ENCODE measurements around the gene PON2. TPM values are rescaled to one million over a fixed set of nuclear protein-coding genes. Genes with fewer than 3 reads are reported as not detected.

The PON2 gene
- total RNA-seq, 2 donors from 2014 or later, result 89.8 to 99.4 TPM

DNA sequence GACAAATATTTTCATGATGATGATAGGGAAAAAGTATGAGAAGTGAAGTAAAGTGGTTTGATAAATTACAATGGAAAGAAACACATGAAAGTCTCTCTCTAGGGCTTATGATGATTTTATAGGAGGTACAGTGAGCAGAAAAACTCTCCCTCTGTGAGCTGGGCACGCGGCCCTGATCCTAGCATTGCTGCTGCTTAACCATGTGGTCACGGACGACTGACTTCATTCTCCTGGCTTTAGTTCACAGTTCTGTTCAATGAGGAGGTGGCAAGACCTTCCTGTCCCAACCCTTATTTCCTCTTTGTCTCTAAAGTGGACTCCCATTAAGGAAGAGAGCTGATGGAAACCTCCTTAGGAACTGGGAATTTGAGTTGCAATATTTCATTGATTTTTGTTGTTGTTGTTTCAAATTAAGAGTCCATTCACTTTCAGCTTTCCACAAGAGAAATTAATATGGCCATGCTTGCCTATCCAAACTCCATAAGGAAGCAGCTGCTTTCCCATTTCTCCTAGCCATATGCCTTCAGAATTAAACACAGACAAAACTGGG, 30.4 kb downstream of the PON2 start:
- TF ChIP-seq, protein P1, sequence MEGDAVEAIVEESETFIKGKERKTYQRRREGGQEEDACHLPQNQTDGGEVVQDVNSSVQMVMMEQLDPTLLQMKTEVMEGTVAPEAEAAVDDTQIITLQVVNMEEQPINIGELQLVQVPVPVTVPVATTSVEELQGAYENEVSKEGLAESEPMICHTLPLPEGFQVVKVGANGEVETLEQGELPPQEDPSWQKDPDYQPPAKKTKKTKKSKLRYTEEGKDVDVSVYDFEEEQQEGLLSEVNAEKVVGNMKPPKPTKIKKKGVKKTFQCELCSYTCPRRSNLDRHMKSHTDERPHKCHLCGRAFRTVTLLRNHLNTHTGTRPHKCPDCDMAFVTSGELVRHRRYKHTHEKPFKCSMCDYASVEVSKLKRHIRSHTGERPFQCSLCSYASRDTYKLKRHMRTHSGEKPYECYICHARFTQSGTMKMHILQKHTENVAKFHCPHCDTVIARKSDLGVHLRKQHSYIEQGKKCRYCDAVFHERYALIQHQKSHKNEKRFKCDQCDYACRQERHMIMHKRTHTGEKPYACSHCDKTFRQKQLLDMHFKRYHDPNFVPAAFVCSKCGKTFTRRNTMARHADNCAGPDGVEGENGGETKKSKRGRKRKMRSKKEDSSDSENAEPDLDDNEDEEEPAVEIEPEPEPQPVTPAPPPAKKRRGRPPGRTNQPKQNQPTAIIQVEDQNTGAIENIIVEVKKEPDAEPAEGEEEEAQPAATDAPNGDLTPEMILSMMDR (IDR thresholded peaks at IDR 0.05), result no peak
- DNase-seq, result no peak
- Histone ChIP-seq H3K27ac (no peak overlapping the region), H3K9ac (ENCODE audit: low read depth in 2 of 2, low read length in 2 of 2) (no peak overlapping the region), H3K4me1 (no peaks in the 10 kb centered on the region), H3K27me3 (no peaks in the 10 kb centered on the region), H3K9me3 (no peaks in the 10 kb centered on the region), H3K4me3 (no peak overlapping the region), H3K36me3 (no peaks in the 10 kb centered on the region)
- intact Hi-C loops (cut with DNase I), result no loop called here

DNA sequence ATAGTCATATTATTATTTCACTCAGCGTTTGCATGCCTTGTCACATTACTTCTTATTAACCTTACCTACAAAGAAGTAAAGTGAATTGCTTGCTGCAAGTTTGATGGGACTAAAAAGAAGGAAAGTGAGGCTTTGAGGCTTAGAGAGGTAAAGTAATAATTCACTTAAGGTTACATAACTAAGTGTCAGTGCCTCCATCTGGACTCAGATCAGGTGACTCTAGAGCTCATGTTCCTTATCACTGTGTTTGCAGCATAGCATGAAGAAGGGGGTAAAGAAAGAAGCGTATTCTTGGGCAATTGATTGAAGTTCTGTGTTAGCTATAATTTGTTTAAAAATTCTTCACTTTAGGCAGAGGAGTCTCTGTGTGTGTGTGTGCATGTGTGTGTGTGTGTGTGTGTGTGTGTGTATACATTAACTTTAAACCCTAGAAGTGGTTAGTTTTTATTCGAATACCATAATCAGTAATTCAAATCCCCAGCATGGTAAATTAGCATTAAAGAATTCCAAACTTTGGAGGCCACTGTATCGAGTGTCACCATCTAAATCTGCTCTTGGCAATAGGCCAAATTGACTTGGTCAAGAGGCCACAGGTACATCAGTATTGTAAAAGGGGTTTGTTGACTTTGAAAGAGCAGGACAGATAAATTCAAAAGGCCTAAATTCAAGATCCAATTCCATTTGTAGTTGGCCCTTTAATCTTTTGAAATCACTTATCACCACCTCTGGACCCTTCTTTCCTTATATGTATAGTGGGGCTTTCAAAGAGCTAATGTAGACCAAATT, 36.5 kb downstream of the PON2 start:
- H3K36me3 ChIP-seq, result no peaks in the 10 kb centered on the region
- no peak for DNase-seq
- H3K4me1 ChIP-seq, result no peaks in the 10 kb centered on the region
- no peak overlapping the region for H3K9ac ChIP-seq (ENCODE audit: low read depth in 2 of 2, low read length in 2 of 2)
- H3K27ac ChIP-seq, result no peak overlapping the region
- H3K9me3 ChIP-seq, result no peaks in the 10 kb centered on the region
- H3K4me3 ChIP-seq, result no peak overlapping the region
- no peaks in the 10 kb centered on the region for H3K27me3 ChIP-seq
- TF ChIP-seq, protein P1 (IDR thresholded peaks at IDR 0.05), result no peak
- intact Hi-C loops (cut with DNase I), result loop anchor here (5.0 to 10.0 kb wide), 2 partner anchors 34 to 76 kb away; no protein-coding TSS in a partner anchor

DNA sequence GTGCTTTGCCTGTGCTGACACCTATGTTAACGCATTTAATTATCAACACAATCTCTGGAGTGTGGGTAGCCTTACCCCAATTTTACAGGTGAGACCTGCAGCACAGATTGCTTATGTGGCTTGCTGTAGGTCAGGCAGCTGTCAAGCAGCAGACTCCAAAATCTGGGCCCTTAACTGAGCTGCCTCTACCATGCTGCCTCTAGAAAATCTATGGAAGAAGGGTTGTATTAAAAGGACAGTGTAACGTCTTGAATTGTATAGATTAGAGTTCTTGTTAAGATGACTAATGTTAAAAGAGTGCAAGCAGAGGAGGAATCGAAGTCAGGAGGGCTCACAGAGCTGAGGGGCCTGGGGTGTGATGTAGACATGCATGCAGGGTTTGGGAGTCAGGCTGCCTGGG, 37.4 kb downstream of the PON2 start:
- Histone ChIP-seq H3K4me3 (no peak overlapping the region), H3K36me3 (no peaks in the 10 kb centered on the region), H3K4me1 (no peaks in the 10 kb centered on the region), H3K27ac (no peak overlapping the region), H3K9ac (ENCODE audit: low read depth in 2 of 2, low read length in 2 of 2) (peak overlapping the region in 1 of 2 donors; percentile 64), H3K9me3 (no peaks in the 10 kb centered on the region), H3K27me3 (no peaks in the 10 kb centered on the region)
- TF ChIP-seq, protein P1 (IDR thresholded peaks at IDR 0.05), result no peak
- DNase-seq, result no peak
- intact Hi-C loops (cut with DNase I), result loop anchor here (5.0 to 10.0 kb wide), 2 partner anchors 35 to 77 kb away; no protein-coding TSS in a partner anchor

DNA sequence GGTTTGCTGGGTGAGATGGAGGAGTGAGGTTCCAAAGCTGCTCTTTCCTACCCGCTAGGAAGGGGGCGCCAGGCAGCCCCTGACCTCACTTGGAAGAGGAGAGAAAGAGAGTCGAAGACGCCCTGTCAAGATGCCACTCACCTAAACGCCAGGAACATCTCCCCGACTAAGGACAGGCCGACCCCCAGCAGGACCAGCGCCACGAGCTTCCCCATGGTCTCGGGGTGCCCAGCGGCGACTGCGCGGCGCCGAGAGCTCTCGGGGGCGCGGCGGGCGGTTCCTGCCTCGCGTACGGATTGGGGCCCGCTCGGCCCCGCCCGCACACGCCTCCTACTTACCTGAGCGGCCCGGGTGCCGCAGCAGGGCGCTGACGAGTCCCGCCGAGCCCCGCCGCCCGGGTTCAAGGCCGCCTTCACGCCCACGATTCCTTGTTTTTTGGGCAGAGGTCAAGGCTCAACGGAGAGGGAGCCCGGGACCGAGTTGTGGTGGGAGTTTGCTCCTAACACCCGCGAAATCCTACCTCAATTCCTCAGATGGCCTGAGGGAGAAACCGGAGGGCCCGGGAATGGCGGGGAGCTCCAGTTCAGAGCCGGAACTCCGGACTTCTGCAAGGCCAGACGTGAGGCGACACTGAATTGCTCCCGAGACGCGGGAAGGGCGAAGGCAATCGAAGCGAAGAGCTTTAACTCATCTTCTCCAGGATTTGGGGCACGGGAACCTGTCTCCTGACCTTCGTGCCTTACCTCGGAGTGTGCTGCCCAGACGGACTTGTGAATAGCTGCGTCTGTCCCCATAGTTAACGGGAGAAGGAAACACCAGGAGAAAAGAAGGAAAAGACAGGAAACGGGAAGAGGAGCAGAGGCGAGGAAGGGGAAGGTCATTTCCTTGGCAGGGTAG, 38.4 kb downstream of the PON2 start, which contains the start of gene PON3:
Gene PON3 (minus strand): TSS at position 240 of the 897 bp plus-strand sequence. CDS start 25 bp downstream, at position 215.
- intact Hi-C loops (cut with DNase I), result loop anchor here (5.0 to 10.0 kb wide), 2 partner anchors 36 to 78 kb away; no protein-coding TSS in a partner anchor
- Histone ChIP-seq H3K4me1 (no peaks in the 10 kb centered on the region), H3K4me3 (peak within 1 kb of the TSS; percentile 52), H3K9me3 (no peaks in the 10 kb centered on the region), H3K27me3 (no peaks in the 10 kb centered on the region), H3K27ac (no peak within 1 kb of the TSS), H3K36me3 (no peaks in the 10 kb centered on the region), H3K9ac (ENCODE audit: low read depth in 2 of 2, low read length in 2 of 2) (peak within 1 kb of the TSS; percentile 60 to 64)
- TF ChIP-seq, protein P1 (IDR thresholded peaks at IDR 0.05), result no peak
- DNase-seq, result peak; percentile 65

DNA sequence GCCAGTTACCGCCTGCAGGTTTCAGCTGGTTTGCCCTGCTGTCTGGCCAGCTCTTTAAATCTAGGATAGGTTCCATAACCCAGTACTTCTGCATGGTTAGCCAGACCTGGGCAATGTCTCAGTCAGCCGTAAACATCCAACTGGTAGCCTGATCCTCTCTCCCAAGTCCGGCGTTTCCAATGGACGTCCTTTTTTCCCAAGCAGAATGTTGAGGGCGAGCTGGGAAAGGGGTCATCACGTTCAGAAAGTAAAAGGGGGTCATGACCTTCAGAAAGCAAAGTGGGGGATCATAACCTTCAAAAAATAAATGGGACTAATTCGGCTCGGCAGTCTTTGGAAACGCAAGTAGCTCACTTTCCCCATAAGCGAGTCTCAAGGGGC, 39.1 kb downstream of the PON2 start:
- H3K9ac ChIP-seq (ENCODE audit: low read depth in 2 of 2, low read length in 2 of 2), result peak overlapping the region in 1 of 2 donors; percentile 64
- DNase-seq, result no peak
- H3K9me3 ChIP-seq, result no peaks in the 10 kb centered on the region
- no peaks in the 10 kb centered on the region for H3K27me3 ChIP-seq
- TF ChIP-seq, protein P1 (IDR thresholded peaks at IDR 0.05), result no peak
- intact Hi-C loops (cut with DNase I), result loop anchor here (5.0 to 10.0 kb wide), 2 partner anchors 37 to 79 kb away; no protein-coding TSS in a partner anchor
- H3K4me3 ChIP-seq, result peak overlapping the region; percentile 52
- H3K36me3 ChIP-seq, result no peaks in the 10 kb centered on the region
- no peak overlapping the region for H3K27ac ChIP-seq
- no peaks in the 10 kb centered on the region for H3K4me1 ChIP-seq

Measured in colonic mucosa (tissue), 4 donors.